ENCODE measurements around the gene CCT2.

The CCT2 gene

DNA sequence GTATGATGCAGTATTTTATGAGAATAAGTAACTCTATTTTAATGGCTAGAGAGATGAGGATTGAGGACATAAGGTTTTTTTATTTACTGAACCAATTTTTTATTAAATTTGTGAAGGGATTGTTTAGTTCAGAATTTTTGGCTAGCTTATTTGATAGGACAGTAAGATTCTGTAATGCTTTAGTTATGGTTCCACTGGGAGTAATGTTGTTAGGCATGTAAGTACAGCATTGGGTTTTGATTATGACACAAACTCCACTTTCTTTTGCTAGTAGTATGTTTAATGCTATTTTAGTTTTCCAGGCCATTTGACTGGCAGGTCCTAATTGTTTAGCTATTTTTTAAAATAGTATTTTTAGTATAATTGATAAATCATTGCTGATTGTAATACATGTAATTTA, 59.3 kb downstream of the CCT2 start:
- DNase-seq = no peak

- no peak for DNase-seq
These were observed 59.8 kb downstream of the CCT2 start for GRCh38 chr12:69645031-69645430.

- DNase-seq = no peak
These were observed 61.9 kb downstream of the CCT2 start for GRCh38 chr12:69647178-69647577.

DNA sequence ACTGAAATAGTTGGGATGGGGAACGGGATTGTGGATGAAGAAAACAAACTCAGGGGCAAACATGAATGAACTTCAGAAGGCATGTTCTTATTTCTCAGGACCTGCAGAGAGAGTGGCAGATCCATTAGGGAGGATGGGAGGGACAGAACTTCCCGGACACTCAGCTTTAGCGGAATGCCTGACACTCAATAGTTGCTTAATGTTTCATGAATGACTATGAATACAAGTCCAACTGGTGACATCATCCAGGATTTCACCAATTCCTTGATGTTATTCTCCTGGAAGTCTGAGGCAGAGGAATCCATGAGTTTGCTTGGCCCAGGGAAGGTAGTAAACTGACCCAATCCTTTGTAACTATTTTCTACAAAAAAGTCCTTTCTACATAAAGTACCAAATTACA, 63.2 kb downstream of the CCT2 start:
- no peak for DNase-seq

DNA sequence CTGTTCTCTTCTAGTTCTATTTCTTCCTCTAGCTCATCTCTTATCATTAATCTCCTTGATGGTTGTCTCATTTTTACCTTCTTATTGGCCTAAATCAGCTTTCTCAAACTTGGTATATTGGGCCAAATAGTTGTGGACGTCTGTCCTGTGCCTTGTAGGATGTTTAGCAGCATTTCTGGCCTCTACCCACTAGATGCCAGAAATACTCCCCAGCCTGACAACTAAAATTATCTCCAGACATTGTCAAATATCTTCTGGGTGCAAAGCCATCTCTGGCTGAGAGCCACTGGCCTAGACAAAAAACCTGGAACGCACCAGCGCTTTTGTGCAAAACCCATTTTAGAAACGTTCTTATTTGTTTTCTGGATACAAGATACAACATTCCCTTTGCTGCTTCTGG, 64.3 kb downstream of the CCT2 start:
- no peak for DNase-seq
